GM12878 (cell line): Measurements from ENCODE around the gene BUB1. TPM values are rescaled to one million over a fixed set of nuclear protein-coding genes. Genes with fewer than 3 reads are reported as not detected.

Experiments
- ATAC-seq: fragments of 200-7000 bp; cut with Tn5 transposase; 3 replicates; pipeline ENCODE4 v1.9.1; 2020; ENCODE audit warnings: mild to moderate bottlenecking, moderate library complexity
- BruUV-seq: library from RNA; stranded (reverse); fragments of 400-500 nt; replicated peaks from 2 replicates; lab custom pipeline; 2021; lab: Mats Ljungman, UMichigan
- CTCF ChIA-PET: fragments of 300-600 bp; sonication (Branson Sonifier 250); formaldehyde crosslinking; extraction: SDS; loops from one replicate; lab custom pipeline; 2021; ENCODE audit warnings: inconsistent platforms; lab: Yijun Ruan, JAX
- POLR2A ChIA-PET: fragments of 350-600 bp; formaldehyde crosslinking; extraction: SDS; loops from one replicate; lab custom pipeline; 2021; ENCODE audit warnings: inconsistent platforms; lab: Charles Lee
- RAD21 ChIA-PET: fragments of 300-600 bp; sonication (Branson Sonifier 250); formaldehyde crosslinking; loops from one replicate; lab custom pipeline; 2023; ENCODE audit warnings: antibody characterized with exemption; ENCODE audit not compliant: unreplicated experiment; lab: Charles Lee
- SMC1A ChIA-PET: fragments of 300-600 bp; sonication (Branson Sonifier 250); formaldehyde crosslinking; loops from one replicate; lab custom pipeline; 2023; ENCODE audit not compliant: unreplicated experiment, uncharacterized antibody; lab: Charles Lee
- DNase-seq: peaks from one replicate; pipeline ENCODE4 v3.0.0-alpha.2; 2011; ENCODE audit warnings: low read depth, low spot score
- FAIRE-seq: peaks from 3 replicates; lab custom pipeline; 2011; peaks lifted over from hg19 to GRCh38; lab: Jason Lieb, UNC
- H2AFZ ChIP-seq: 2 replicates; pipeline ENCODE4 v1.6.0; 2011; ENCODE audit warnings: low read depth, low read length, control low read depth; ENCODE audit not compliant: control insufficient read depth
- H3K27ac ChIP-seq: 2 replicates; pipeline ENCODE4 v1.5.1; 2011; ENCODE audit warnings: control low read depth; ENCODE audit not compliant: control insufficient read depth, insufficient read depth
- H3K27me3 ChIP-seq, 2 experiments: replicated peaks in 1 of 2; 2 replicates each; pipeline versions ENCODE4 v1.6.0 to v1.6.1; 2011; ENCODE audit warnings: low read length in 1 of 2; ENCODE audit not compliant: control insufficient read depth in 2 of 2, insufficient read depth in 2 of 2
- H3K36me3 ChIP-seq, 2 experiments: 2 replicates each; pipeline ENCODE4 v1.5.1; 2011; ENCODE audit warnings: low read length in 1 of 2; ENCODE audit not compliant: control insufficient read depth in 2 of 2, insufficient read depth in 2 of 2
- H3K4me1 ChIP-seq: 2 replicates; pipeline ENCODE4 v1.6.1; 2011; ENCODE audit warnings: mild to moderate bottlenecking, low read length, moderate library complexity, mixed read lengths; ENCODE audit not compliant: control insufficient read depth, insufficient read depth
- H3K4me2 ChIP-seq: 2 replicates; pipeline ENCODE4 v1.6.0; 2011; ENCODE audit warnings: control low read depth; ENCODE audit not compliant: control insufficient read depth, insufficient read depth
- H3K4me3 ChIP-seq: fragments of 200-600 bp; sonication (generic); 2 replicates; pipeline ENCODE4 v1.5.1; 2016
- H3K79me2 ChIP-seq: 2 replicates; pipeline ENCODE4 v1.6.0; 2011; ENCODE audit warnings: low read length; ENCODE audit not compliant: control insufficient read depth, insufficient read depth
- H3K9ac ChIP-seq: 2 replicates; pipeline ENCODE4 v1.8.0; 2011; ENCODE audit warnings: low read length, control low read depth, mixed read lengths; ENCODE audit not compliant: control insufficient read depth, insufficient read depth
- H3K9me3 ChIP-seq: replicated peaks from 3 replicates; pipeline ENCODE4 v1.5.1; 2011; ENCODE audit warnings: mild to moderate bottlenecking, low read length; ENCODE audit not compliant: control insufficient read depth, insufficient read depth
- H4K20me1 ChIP-seq: 2 replicates; pipeline ENCODE4 v1.6.0; 2011; ENCODE audit not compliant: control insufficient read depth, insufficient read depth
- KDM1A ChIP-seq: fragments of 200-600 bp; sonication (generic); IDR thresholded peaks from 2 replicates; pipeline ENCODE4 v1.6.1; 2016; ENCODE audit warnings: borderline replicate concordance
- NRF1 ChIP-seq: conservative IDR thresholded peaks from 2 replicates; pipeline ENCODE4 v1.6.1; 2011; ENCODE audit warnings: mild to moderate bottlenecking, low read depth, low read length, improper control_type of control experiment
- RAD51 ChIP-seq: fragments of 450-650 bp; IDR thresholded peaks from 2 replicates; pipeline ENCODE4 v1.6.1; 2016; ENCODE audit warnings: moderate library complexity, mild to moderate bottlenecking, inconsistent platforms
- WGBS: methylation state at CpG from one replicate; pipeline ENCODE4 v1.1.6; 2016; ENCODE audit warnings: low lambda C conversion rate; ENCODE audit not compliant: insufficient replicate concordance, insufficient coverage; ENCODE audit errors: missing lambda C conversion rate; 5-methylcytosine and 5-hydroxymethylcytosine counted together
- in situ Hi-C: fragments of 300-500 bp; cut with MboI; formaldehyde crosslinking; loops from 9 replicates; pipeline ENCODE4 v1.14.3; 2018; ENCODE audit warnings: mixed read lengths
- intact Hi-C: fragments of 100-400 bp; cut with micrococcal nuclease; formaldehyde crosslinking; loops from one replicate; pipeline ENCODE4 v1.14.2; 2022; ENCODE audit not compliant: unreplicated experiment
- polyA plus RNA-seq, 11 experiments: library from polyadenylated mRNA; depleted of rRNA in 4 of 11; unstranded in 6 of 11; stranded (reverse) in 5 of 11; fragments of >200 nt; fragmentation: Nextera tagmentation in 4 of 11; fragmentation: Illumina TruSeq in 1 of 11; extraction: Ambion mirVana in 4 of 11; extraction: Trizol in 1 of 11; gene quantifications; 1 replicate in 1 of 11; 2 replicates in 10 of 11; pipeline versions ENCODE4 v1.2.1 to v1.2.3, GENCODE V29; 2011 to 2016; ENCODE audit warnings: inconsistent platforms in 2 of 11, missing spikeins in 2 of 11, low read depth in 1 of 11
- total RNA-seq, 4 experiments: library from RNA; depleted of rRNA in 3 of 4; stranded (reverse); fragments of >200 nt in 3 of 4; fragmentation: Illumina TruSeq in 1 of 4; extraction: Trizol in 1 of 4; gene quantifications; 2 replicates each; pipeline versions ENCODE4 v1.2.1 to v1.2.3, GENCODE V29; 2013 to 2021
- TF ChIP-seq, protein P1 (sequence below): fragments of 450-650 bp; formaldehyde crosslinking; IDR thresholded peaks from 2 replicates; pipeline ENCODE4 v1.5.0; 2022; ENCODE audit warnings: mild to moderate bottlenecking, missing genetic modification characterization

BUB1 gene
- total and polyA plus RNA-seq, 10 of the 15 experiments (the other 5 are each of a cell fraction or from before 2014, with no cell fraction given), result 52.4 to 142 (median 88.9) TPM

DNA sequence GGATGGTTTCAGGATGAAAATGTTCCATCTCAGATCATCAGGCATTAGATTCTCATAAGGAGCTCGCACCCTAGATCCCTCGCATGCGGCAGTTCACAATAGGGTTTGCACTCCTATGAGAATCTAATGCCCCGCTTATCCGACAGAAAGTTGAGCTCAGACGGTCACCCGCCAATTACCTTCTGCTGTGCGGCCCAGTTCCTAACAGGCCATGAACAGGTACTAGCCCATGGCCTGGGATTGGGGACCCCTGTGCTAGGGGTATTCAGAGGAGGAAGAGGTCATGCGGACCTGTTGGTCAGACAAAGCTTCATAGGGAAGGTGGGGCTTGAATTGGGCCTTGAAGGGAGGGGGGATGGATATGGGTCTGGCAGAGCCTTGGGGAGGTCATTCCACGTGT is 4.4 kb upstream of the BUB1 start:
- intact Hi-C loops (no loop called here), in situ Hi-C loops (loop anchor here (10.0 kb wide), 1 partner anchor 63 kb away; no protein-coding TSS in a partner anchor)
- ChIA-PET RAD21 (no interaction called here), CTCF (interaction anchor here (0.9 kb wide), 1 partner anchor 13 kb away, joined by 3 read pairs; no protein-coding TSS in a partner anchor), POLR2A (no interaction called here), SMC1A (interaction anchor here (17.1 kb wide), 1 partner anchor 69 kb away, joined by 251 read pairs; no protein-coding TSS in a partner anchor)
- BruUV-seq, result no TSS peak
- peaks cover 2% of the 10 kb centered on the region; the same call in 2 of the 3 replicates for H3K9me3 ChIP-seq
- no peak overlapping the region for H2AFZ ChIP-seq
- H3K27ac ChIP-seq, result no peak overlapping the region
- WGBS, result 73% methylated on average over 10 of the region's 10 CpGs
- H4K20me1 ChIP-seq, result no peaks in the 10 kb centered on the region
- no peak overlapping the region for H3K9ac ChIP-seq
- no peaks in the 10 kb centered on the region for H3K27me3 ChIP-seq
- DNase-seq, result no peak
- H3K79me2 ChIP-seq, result peaks cover 10% of the 10 kb centered on the region
- no peak for ATAC-seq
- TF ChIP-seq, protein P1, sequence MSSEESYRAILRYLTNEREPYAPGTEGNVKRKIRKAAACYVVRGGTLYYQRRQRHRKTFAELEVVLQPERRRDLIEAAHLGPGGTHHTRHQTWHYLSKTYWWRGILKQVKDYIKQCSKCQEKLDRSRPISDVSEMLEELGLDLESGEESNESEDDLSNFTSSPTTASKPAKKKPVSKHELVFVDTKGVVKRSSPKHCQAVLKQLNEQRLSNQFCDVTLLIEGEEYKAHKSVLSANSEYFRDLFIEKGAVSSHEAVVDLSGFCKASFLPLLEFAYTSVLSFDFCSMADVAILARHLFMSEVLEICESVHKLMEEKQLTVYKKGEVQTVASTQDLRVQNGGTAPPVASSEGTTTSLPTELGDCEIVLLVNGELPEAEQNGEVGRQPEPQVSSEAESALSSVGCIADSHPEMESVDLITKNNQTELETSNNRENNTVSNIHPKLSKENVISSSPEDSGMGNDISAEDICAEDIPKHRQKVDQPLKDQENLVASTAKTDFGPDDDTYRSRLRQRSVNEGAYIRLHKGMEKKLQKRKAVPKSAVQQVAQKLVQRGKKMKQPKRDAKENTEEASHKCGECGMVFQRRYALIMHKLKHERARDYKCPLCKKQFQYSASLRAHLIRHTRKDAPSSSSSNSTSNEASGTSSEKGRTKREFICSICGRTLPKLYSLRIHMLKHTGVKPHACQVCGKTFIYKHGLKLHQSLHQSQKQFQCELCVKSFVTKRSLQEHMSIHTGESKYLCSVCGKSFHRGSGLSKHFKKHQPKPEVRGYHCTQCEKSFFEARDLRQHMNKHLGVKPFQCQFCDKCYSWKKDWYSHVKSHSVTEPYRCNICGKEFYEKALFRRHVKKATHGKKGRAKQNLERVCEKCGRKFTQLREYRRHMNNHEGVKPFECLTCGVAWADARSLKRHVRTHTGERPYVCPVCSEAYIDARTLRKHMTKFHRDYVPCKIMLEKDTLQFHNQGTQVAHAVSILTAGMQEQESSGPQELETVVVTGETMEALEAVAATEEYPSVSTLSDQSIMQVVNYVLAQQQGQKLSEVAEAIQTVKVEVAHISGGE, result no peak
- TF ChIP-seq KDM1A (no peak), NRF1 (no peak), RAD51 (no peak)
- H3K4me2 ChIP-seq, result no peak overlapping the region
- H3K36me3 ChIP-seq, result no peaks in the 10 kb centered on the region
- FAIRE-seq, result no peak
- no peaks in the 10 kb centered on the region for H3K4me1 ChIP-seq
- H3K4me3 ChIP-seq, result no peak overlapping the region
